HL-60 (cell line): Measurements from ENCODE around the gene ZNF326.

Source experiments
- DNase-seq, 2 experiments: peaks; one replicate each; pipeline ENCODE4 v3.0.0-alpha.2; 2010 to 2020; ENCODE audit warnings: low read depth in 1 of 2, low spot score in 1 of 2
- H3K27ac ChIP-seq: fragments of 250-450 bp; sonication (Bioruptor Pico); replicated peaks from 2 replicates; pipeline ENCODE4 v1.5.1; 2020; ENCODE audit warnings: mild to moderate bottlenecking, moderate library complexity
- H3K27me3 ChIP-seq: fragments of 250-450 bp; sonication (Bioruptor Pico); 2 replicates; pipeline ENCODE4 v1.5.1; 2021; ENCODE audit warnings: mild to moderate bottlenecking, moderate library complexity; ENCODE audit not compliant: insufficient read depth, poor library complexity, severe bottlenecking
- H3K4me3 ChIP-seq: replicated peaks from 2 replicates; pipeline ENCODE4 v1.5.1; 2011; ENCODE audit warnings: mild to moderate bottlenecking, control low read depth, low read length; ENCODE audit not compliant: insufficient read depth
- GABPA ChIP-seq: IDR thresholded peaks from 2 replicates; pipeline ENCODE4 v1.6.1; 2012; ENCODE audit warnings: low read depth
- POLR2AphosphoS5 ChIP-seq: IDR thresholded peaks from 2 replicates; pipeline ENCODE4 v1.6.1; 2012; ENCODE audit warnings: low read depth
- SPI1 ChIP-seq: IDR thresholded peaks from 2 replicates; pipeline ENCODE4 v1.6.1; 2012; ENCODE audit warnings: low read depth, mild to moderate bottlenecking, borderline replicate concordance
- TF ChIP-seq, protein P1 (sequence below): IDR thresholded peaks from 2 replicates; pipeline ENCODE4 v1.6.1; 2012; ENCODE audit warnings: low read depth; ENCODE audit not compliant: insufficient replicate concordance
- TF ChIP-seq, protein P2 (sequence below): IDR thresholded peaks from one replicate; pipeline ENCODE4 v1.5.1; 2011; ENCODE audit warnings: low read length, control low read depth, inconsistent platforms; ENCODE audit not compliant: insufficient read depth

ZNF326 gene

DNA sequence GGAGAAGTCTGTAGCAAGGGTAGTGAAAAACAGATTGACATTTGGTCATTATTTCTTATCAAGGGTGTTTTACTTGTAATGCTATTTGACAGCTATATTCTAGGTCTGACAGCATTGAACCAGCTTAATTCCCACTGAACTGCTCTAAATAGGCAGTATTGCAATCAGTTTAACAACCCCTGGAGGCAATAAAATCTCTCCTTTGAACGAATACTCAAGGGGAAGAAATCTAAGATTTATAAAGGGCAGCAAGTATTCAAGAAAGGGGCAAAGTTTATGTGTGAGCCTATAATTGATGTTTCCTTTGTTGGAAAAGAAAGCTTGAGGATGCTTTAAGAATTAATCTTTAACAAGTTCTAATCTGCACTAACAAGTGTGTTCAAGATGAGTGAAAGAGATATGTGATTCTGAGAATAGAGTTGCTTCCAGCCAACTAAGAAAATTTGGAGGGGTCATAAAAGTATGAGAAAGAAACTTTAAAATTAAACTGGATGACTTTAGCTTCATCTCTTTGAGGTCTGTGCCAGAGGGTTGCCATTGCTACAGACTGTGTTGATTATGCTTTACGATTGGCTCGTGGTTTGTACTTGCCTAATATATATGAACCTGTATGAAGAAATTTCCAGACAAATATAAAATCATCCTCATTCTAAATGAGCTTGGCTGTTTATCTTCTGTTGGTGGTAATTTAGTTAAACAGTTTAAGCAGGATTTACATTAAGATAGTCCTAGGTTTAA lies 72.5 kb downstream of the ZNF326 start:
- H3K4me3 ChIP-seq: no peak overlapping the region
- no peak overlapping the region for H3K27ac ChIP-seq
- no peak for TF ChIP-seq SPI1
- TF ChIP-seq, protein P1, sequence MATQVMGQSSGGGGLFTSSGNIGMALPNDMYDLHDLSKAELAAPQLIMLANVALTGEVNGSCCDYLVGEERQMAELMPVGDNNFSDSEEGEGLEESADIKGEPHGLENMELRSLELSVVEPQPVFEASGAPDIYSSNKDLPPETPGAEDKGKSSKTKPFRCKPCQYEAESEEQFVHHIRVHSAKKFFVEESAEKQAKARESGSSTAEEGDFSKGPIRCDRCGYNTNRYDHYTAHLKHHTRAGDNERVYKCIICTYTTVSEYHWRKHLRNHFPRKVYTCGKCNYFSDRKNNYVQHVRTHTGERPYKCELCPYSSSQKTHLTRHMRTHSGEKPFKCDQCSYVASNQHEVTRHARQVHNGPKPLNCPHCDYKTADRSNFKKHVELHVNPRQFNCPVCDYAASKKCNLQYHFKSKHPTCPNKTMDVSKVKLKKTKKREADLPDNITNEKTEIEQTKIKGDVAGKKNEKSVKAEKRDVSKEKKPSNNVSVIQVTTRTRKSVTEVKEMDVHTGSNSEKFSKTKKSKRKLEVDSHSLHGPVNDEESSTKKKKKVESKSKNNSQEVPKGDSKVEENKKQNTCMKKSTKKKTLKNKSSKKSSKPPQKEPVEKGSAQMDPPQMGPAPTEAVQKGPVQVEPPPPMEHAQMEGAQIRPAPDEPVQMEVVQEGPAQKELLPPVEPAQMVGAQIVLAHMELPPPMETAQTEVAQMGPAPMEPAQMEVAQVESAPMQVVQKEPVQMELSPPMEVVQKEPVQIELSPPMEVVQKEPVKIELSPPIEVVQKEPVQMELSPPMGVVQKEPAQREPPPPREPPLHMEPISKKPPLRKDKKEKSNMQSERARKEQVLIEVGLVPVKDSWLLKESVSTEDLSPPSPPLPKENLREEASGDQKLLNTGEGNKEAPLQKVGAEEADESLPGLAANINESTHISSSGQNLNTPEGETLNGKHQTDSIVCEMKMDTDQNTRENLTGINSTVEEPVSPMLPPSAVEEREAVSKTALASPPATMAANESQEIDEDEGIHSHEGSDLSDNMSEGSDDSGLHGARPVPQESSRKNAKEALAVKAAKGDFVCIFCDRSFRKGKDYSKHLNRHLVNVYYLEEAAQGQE: no peak
- no peak for TF ChIP-seq POLR2AphosphoS5
- TF ChIP-seq, protein P2, sequence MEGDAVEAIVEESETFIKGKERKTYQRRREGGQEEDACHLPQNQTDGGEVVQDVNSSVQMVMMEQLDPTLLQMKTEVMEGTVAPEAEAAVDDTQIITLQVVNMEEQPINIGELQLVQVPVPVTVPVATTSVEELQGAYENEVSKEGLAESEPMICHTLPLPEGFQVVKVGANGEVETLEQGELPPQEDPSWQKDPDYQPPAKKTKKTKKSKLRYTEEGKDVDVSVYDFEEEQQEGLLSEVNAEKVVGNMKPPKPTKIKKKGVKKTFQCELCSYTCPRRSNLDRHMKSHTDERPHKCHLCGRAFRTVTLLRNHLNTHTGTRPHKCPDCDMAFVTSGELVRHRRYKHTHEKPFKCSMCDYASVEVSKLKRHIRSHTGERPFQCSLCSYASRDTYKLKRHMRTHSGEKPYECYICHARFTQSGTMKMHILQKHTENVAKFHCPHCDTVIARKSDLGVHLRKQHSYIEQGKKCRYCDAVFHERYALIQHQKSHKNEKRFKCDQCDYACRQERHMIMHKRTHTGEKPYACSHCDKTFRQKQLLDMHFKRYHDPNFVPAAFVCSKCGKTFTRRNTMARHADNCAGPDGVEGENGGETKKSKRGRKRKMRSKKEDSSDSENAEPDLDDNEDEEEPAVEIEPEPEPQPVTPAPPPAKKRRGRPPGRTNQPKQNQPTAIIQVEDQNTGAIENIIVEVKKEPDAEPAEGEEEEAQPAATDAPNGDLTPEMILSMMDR: no peak
- TF ChIP-seq GABPA: no peak
- peaks cover 5% of the 10 kb centered on the region for H3K27me3 ChIP-seq
- DNase-seq: no peak

DNA sequence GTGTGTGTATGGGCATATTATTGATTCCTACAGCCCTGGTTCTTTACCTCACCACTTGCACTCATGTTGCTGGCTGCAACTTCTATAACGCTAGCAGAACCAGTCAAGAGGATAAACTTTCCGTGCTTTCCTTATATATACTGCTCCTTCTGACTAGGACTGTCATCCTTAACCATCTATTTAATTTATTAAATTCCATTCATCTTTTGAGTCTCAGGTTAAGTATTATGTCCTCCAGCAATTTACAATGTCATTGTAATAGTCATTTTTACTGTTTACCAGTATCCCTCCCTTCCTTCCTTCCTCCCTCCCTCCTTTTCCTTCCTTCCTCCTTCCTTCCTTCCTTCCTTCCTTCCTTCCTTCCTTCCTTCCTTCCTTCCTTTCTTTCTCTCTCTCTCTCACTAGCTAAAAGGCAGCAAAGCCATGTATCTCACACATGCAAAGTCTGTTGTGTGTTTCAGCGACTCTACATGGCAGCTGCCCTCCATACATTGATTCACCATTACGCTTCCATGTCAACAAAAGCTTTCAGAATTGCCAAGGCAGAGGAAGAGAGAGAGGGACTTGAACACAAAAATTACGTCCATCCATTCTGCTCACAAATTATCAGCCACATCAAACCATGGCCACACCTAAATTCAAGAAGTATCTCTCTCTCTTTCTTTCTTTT lies 73.8 kb downstream of the ZNF326 start:
- H3K4me3 ChIP-seq: no peak overlapping the region
- H3K27ac ChIP-seq: no peak overlapping the region
- H3K27me3 ChIP-seq: peaks cover 5% of the 10 kb centered on the region
- no peak for TF ChIP-seq GABPA
- TF ChIP-seq SPI1: no peak
- TF ChIP-seq, protein P2: no peak
- TF ChIP-seq, protein P1: no peak
- no peak for TF ChIP-seq POLR2AphosphoS5
- DNase-seq: no peak

DNA sequence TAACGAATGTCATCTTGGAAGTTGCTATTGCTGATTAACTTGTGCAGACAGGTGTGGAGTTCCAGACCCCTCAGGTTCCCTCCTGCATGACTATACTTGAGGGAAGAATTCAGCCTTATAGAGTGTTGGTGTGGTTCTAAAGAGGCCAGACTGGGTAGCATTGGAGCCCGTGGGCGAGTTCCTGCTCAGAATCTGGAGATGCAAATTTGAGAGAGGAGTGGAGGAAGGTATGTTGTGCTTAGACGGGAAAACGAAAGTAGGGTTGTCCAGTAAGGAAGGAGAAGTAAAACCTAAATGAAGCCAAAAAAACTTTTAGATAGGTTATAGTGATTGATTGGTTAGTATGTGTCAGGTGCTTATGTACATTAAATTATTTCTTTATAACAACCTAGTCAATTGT lies 79.2 kb downstream of the ZNF326 start:
- Histone ChIP-seq H3K4me3 (no peak overlapping the region), H3K27ac (no peak overlapping the region), H3K27me3 (no peaks in the 10 kb centered on the region)
- no peak for DNase-seq
- TF ChIP-seq, protein P1: no peak
- TF ChIP-seq SPI1 (no peak), GABPA (no peak), POLR2AphosphoS5 (no peak)
- TF ChIP-seq, protein P2: no peak
